ENCODE results near the gene GLT1D1. TPM values are rescaled to one million over a fixed set of nuclear protein-coding genes. Genes with fewer than 3 reads are reported as not detected.
A peak's percentile ranks its signal among the peaks of the same experiment; 100 is the strongest.

The GLT1D1 gene
- total RNA-seq, 1 donor from 2014 or later: 9.5 TPM

DNA sequence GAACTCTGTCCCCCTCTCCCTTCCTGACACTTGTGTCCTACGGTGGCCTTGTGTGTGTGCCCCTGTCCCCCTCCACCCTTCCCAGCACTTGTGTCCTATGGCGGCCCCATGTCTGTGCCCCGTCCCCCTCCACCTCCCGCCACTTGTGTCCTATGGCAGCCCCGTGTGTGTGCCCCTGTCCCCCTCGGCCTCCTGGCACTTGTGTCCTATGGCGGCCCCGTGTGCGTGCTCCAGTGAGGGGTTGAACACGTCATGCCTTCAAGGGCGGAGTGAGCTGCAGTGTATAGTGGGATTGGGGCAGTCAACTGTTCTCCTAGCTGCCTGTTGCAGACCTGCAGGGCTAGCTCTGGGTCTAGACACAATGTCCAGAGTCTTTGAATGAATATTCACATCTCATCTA, 108.7 kb downstream of the GLT1D1 start:
- Histone ChIP-seq H3K4me1 (no peaks in the 10 kb centered on the region), H3K27ac (no peak overlapping the region), H3K27me3 (no peaks in the 10 kb centered on the region), H3K36me3 (no peaks in the 10 kb centered on the region), H3K9me3 (no peaks in the 10 kb centered on the region), H3K4me3 (no peak overlapping the region)
- DNase-seq (ENCODE audit: low spot score in 2 of 2): no peak
- TF ChIP-seq, protein P1, sequence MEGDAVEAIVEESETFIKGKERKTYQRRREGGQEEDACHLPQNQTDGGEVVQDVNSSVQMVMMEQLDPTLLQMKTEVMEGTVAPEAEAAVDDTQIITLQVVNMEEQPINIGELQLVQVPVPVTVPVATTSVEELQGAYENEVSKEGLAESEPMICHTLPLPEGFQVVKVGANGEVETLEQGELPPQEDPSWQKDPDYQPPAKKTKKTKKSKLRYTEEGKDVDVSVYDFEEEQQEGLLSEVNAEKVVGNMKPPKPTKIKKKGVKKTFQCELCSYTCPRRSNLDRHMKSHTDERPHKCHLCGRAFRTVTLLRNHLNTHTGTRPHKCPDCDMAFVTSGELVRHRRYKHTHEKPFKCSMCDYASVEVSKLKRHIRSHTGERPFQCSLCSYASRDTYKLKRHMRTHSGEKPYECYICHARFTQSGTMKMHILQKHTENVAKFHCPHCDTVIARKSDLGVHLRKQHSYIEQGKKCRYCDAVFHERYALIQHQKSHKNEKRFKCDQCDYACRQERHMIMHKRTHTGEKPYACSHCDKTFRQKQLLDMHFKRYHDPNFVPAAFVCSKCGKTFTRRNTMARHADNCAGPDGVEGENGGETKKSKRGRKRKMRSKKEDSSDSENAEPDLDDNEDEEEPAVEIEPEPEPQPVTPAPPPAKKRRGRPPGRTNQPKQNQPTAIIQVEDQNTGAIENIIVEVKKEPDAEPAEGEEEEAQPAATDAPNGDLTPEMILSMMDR (IDR thresholded peaks at IDR 0.05): no peak
- intact Hi-C loops (cut with DNase I): no loop called here

DNA sequence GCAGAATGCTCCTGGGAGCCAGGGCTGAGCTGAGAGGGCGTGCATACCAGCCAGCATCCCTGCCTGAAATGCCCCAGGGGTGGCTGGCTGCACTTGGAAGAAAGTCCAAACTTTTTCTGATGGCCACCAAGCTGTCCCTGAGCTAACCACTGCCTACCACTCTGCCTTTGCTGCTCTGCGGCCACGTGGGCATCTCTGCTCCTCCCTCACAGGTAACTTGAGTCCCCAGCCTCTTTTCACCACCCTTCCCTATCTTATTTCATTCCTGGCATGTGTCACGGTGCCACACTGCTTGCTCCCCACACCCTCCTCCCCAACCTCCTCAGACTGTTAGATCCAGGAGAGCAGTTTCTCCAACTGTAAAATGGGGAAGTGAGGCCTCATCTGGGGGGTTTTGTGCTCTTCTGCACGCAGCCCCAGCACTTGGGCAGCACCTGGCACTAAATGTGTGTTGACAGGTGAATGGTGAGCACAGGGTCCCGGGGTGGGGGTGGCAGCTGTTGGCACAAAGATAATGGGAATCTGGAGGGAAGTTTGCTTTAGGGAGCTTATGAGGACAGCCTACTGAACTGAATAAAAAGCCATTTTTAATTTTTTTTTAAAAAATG, 113.0 kb downstream of the GLT1D1 start:
- Histone ChIP-seq H3K4me1 (no peaks in the 10 kb centered on the region), H3K9me3 (no peaks in the 10 kb centered on the region), H3K27me3 (no peaks in the 10 kb centered on the region), H3K4me3 (no peak overlapping the region), H3K27ac (no peak overlapping the region), H3K36me3 (no peaks in the 10 kb centered on the region)
- intact Hi-C loops (cut with DNase I): no loop called here
- no peak for DNase-seq (ENCODE audit: low spot score in 2 of 2)
- TF ChIP-seq, protein P1 (IDR thresholded peaks at IDR 0.05): no peak

- TF ChIP-seq, protein P1 (IDR thresholded peaks at IDR 0.05): no peak
- H3K4me3 ChIP-seq: no peak overlapping the region
- no peaks in the 10 kb centered on the region for H3K4me1 ChIP-seq
- H3K36me3 ChIP-seq: no peaks in the 10 kb centered on the region
- no peaks in the 10 kb centered on the region for H3K9me3 ChIP-seq
- intact Hi-C loops (cut with DNase I): no loop called here
- no peak overlapping the region for H3K27ac ChIP-seq
- H3K27me3 ChIP-seq: no peaks in the 10 kb centered on the region
- DNase-seq (ENCODE audit: low spot score in 2 of 2): no peak
Observed at GRCh38 chr12:128968668-128969067, 115.4 kb downstream of the GLT1D1 start.

- no peaks in the 10 kb centered on the region for H3K27me3 ChIP-seq
Observed at GRCh38 chr12:128969480-128970055, 116.3 kb downstream of the GLT1D1 start.

DNA sequence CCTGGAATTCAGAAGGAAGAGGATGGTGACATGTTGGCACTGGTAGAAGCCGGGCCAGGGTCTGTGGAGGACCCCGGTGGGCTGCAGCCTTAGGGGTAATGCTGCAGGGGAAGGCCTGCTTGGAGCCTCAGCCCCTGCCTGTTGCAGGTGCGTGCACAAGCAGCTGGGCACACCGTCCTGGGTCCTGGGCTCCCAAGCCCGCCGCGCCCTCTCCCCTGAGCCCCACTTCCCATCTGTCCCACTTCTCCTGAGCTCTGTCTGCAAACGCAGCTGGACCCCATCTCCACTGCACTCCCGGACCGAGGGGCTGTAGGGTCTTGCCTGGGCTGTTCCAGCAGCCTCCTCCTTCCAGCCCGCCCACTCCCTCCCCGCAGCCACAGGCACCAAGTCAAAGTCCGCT, 116.8 kb downstream of the GLT1D1 start:
- no peaks in the 10 kb centered on the region for H3K36me3 ChIP-seq
- no peaks in the 10 kb centered on the region for H3K4me1 ChIP-seq
- H3K27me3 ChIP-seq: no peaks in the 10 kb centered on the region
- DNase-seq (ENCODE audit: low spot score in 2 of 2): no peak
- H3K4me3 ChIP-seq: no peak overlapping the region
- no peak overlapping the region for H3K27ac ChIP-seq
- no peaks in the 10 kb centered on the region for H3K9me3 ChIP-seq
- TF ChIP-seq, protein P1 (IDR thresholded peaks at IDR 0.05): no peak
- intact Hi-C loops (cut with DNase I): no loop called here

More at GRCh38 chr12:128969480-128970055, 116.3 kb downstream of the GLT1D1 start:
- H3K4me3 ChIP-seq: no peak overlapping the region
- TF ChIP-seq, protein P1 (IDR thresholded peaks at IDR 0.05): peak in 1 of 3 experiments; percentile 24
- H3K4me1 ChIP-seq: no peaks in the 10 kb centered on the region
- H3K9me3 ChIP-seq: no peaks in the 10 kb centered on the region
- DNase-seq (ENCODE audit: low spot score in 2 of 2): no peak
- no peak overlapping the region for H3K27ac ChIP-seq
- H3K36me3 ChIP-seq: no peaks in the 10 kb centered on the region
- intact Hi-C loops (cut with DNase I): no loop called here
